ENCODE measurements around the gene INSC.

DNA sequence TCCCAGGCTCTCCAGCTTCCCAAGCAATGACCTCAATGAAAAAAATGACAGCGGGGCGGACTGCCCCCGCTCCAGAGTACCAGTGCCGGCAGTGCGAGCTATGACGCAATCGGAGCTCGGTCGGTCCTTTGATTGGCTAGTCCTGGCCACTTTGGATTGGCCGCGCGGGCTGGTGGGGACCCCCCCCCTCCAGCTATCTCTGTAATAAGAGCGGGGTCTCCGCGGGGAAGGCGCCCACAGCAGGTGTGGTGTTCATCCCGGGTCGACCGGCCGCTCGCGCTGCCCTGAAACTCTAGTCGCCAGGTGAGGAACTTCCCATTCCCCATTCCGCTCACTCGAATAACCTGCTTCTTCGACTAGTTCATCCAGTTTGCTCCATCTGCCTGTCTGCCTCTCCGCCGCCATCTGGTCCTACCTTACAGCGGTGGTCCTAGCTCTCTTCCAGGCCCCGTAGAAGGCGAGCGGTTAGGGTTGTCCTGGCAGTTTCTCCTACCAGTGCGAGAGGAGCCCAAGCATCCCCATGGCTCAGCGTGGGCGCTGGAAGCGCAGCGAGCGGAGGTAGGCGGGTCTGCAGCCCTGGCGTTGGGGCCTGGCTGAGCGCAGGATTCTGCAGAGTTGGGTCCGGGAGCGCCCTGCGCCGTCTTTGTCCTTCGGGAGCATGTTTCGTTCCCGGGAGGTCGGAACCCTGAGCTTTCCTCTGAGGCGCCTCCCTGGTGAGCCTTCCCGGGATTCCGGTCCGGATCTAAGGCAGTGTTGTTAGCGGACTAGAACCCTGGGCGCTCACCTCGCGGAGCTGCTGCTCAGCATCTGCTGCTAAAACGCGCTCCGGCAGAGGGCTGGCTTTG lies 41.1 kb upstream of the INSC start, which contains the start of gene CALCB:
- TF ChIP-seq, protein P1, sequence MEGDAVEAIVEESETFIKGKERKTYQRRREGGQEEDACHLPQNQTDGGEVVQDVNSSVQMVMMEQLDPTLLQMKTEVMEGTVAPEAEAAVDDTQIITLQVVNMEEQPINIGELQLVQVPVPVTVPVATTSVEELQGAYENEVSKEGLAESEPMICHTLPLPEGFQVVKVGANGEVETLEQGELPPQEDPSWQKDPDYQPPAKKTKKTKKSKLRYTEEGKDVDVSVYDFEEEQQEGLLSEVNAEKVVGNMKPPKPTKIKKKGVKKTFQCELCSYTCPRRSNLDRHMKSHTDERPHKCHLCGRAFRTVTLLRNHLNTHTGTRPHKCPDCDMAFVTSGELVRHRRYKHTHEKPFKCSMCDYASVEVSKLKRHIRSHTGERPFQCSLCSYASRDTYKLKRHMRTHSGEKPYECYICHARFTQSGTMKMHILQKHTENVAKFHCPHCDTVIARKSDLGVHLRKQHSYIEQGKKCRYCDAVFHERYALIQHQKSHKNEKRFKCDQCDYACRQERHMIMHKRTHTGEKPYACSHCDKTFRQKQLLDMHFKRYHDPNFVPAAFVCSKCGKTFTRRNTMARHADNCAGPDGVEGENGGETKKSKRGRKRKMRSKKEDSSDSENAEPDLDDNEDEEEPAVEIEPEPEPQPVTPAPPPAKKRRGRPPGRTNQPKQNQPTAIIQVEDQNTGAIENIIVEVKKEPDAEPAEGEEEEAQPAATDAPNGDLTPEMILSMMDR (IDR thresholded peaks at IDR 0.05): no peak
- TF ChIP-seq EP300 (IDR thresholded peaks at IDR 0.05): no peak

Data from tibial nerve (tissue), 4 donors.